Vein endothelial cell (primary cell): ENCODE measurements around the gene CDC42SE2. TPM values are rescaled to one million over a fixed set of nuclear protein-coding genes. Genes with fewer than 3 reads are reported as not detected.

Experiments
- small RNA-seq: library from RNA; depleted of rRNA; stranded (forward); fragments of <200 nt; gene quantifications from one replicate; pipeline ENCODE3, GENCODE V24; 2012
- total RNA-seq: library from RNA; depleted of rRNA; stranded (reverse); fragments of >200 nt; gene quantifications from 2 replicates; pipeline ENCODE4 v1.2.3, GENCODE V29; 2012

CDC42SE2 gene
- total RNA-seq: 40.2 and 56.1 TPM in 2 replicates

DNA sequence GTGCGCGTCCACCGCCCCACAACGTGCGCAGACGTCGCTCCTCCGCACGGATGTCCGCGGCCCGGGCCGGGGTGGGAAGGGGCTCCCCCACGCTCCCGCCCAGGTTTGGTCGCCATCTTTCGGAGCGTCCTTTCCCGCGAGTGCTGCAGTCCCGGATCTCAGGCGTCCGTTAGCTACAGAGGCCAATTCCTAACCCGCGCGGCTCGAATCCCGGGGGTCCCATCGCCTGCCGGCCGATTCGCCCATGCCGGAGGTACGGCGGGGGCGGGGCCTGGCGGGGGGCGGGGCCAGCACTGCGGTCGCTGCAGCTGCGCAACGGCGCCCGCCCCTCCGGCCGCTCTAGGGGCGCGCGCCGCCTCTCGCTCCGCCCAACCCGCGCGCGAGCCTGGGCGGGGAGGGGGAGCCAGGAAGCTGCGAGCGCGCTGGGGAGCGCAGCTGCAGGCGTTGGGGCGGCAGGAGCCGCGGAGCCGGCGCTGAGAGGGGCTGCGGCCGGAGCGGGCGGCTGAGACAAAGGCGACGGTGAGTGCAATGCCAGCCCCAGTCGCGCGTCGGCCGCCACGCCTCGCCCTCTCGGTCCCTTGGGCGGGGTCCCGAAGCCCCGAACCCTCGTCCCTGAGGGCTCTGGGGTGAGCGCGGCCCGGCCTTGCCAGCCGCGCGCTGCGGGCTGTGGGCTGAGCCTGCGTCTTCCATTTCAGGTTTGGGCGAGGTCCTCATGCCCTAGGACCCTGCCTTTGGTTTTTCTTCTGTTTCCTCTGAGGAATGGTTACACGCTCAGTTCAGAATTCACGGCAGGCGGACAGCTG, at the start of gene CDC42SE2:
TSS of gene CDC42SE2 (plus strand) at position 406 of the 803 bp plus-strand sequence. CDS start 95,441 bp downstream, outside the sequence.

Small RNAs within 50 kb of the gene (small RNA-seq; reads per million reads assigned to genes)
- gene AC004777.1 (not detected), gene RF02271 (not detected)

Other genes with a start within 250 kb of the CDC42SE2 start
- gene HINT1, start 98.8 kb upstream of the CDC42SE2 start, total RNA-seq: 159 and 166 TPM in 2 replicates
- 7.5 and 13.9 TPM in 2 replicates for gene LYRM7, start 93.1 kb upstream of the CDC42SE2 start, total RNA-seq